ENCODE measurements around the gene GALNT6.

GRCh38 chr12:51399891-51400290 lies 8.7 kb upstream of the GALNT6 start:
- TF ChIP-seq CTCF (IDR thresholded peaks at IDR 0.05), result no peak
- no peak for TF ChIP-seq POLR2A (IDR thresholded peaks at IDR 0.05)

Measured in heart left ventricle (tissue), 13 donors.